KMS-11 (cell line): Measurements from ENCODE around the gene CHDH.

Experiments used
- H2AFZ ChIP-seq: fragments of 200-600 bp; sonication (generic); 2 replicates; pipeline ENCODE4 v1.6.1; 2016; ENCODE audit warnings: antibody characterized with exemption, mixed run types, low read depth
- H3K27ac ChIP-seq: fragments of 200-600 bp; sonication (generic); 2 replicates; pipeline ENCODE4 v1.6.1; 2016; ENCODE audit warnings: mild to moderate bottlenecking, mixed run types
- H3K27me3 ChIP-seq: fragments of 200-600 bp; sonication (generic); 2 replicates; pipeline ENCODE4 v1.6.1; 2017; ENCODE audit warnings: mild to moderate bottlenecking, low read depth, mixed run types, moderate library complexity; ENCODE audit not compliant: insufficient read depth
- H3K36me3 ChIP-seq: fragments of 200-600 bp; sonication (generic); 2 replicates; pipeline ENCODE4 v1.6.1; 2017; ENCODE audit warnings: mild to moderate bottlenecking, mixed run types; ENCODE audit not compliant: insufficient read depth
- H3K4me1 ChIP-seq: fragments of 200-600 bp; sonication (generic); 2 replicates; pipeline ENCODE4 v1.6.1; 2016; ENCODE audit warnings: mild to moderate bottlenecking, low read depth, mixed run types; ENCODE audit not compliant: poor library complexity, severe bottlenecking
- H3K4me2 ChIP-seq: fragments of 200-600 bp; sonication (generic); 2 replicates; pipeline ENCODE4 v1.7.0; 2016; ENCODE audit warnings: mild to moderate bottlenecking, mixed run types
- H3K4me3 ChIP-seq: fragments of 200-600 bp; sonication (generic); IDR thresholded peaks from 2 replicates; pipeline ENCODE4 v1.6.1; 2017; ENCODE audit warnings: low read depth, low read length, mixed read lengths; ENCODE audit not compliant: insufficient read depth
- H3K79me2 ChIP-seq: fragments of 200-600 bp; sonication (generic); 2 replicates; pipeline ENCODE4 v1.6.1; 2016; ENCODE audit warnings: low read depth, mixed run types; ENCODE audit not compliant: insufficient read depth
- H3K9ac ChIP-seq: fragments of 200-600 bp; sonication (generic); 2 replicates; pipeline ENCODE4 v1.6.1; 2016; ENCODE audit warnings: mild to moderate bottlenecking, mixed run types
- H4K20me1 ChIP-seq: fragments of 200-600 bp; sonication (generic); 2 replicates; pipeline ENCODE4 v1.6.1; 2016; ENCODE audit warnings: mild to moderate bottlenecking, mixed run types; ENCODE audit not compliant: insufficient read depth
- CTCF ChIP-seq: fragments of 200-600 bp; sonication (generic); conservative IDR thresholded peaks from 2 replicates; pipeline ENCODE4 v1.6.1; 2017; ENCODE audit warnings: low read depth, mild to moderate bottlenecking, antibody characterized with exemption, low read length, moderate library complexity, mixed read lengths

CHDH gene

GRCh38 chr3:53813876-53814275 is 32.3 kb downstream of the CHDH start:
- no peak overlapping the region for H3K4me2 ChIP-seq
- no peaks in the 10 kb centered on the region for H3K36me3 ChIP-seq
- no peaks in the 10 kb centered on the region for H4K20me1 ChIP-seq
- no peak overlapping the region for H3K4me3 ChIP-seq
- TF ChIP-seq CTCF = no peak
- H3K27me3 ChIP-seq = no peaks in the 10 kb centered on the region
- no peak overlapping the region for H3K9ac ChIP-seq
- H2AFZ ChIP-seq = no peak overlapping the region
- no peaks in the 10 kb centered on the region for H3K79me2 ChIP-seq
- no peaks in the 10 kb centered on the region for H3K4me1 ChIP-seq
- no peak overlapping the region for H3K27ac ChIP-seq

GRCh38 chr3:53813229-53813628 is 33.0 kb downstream of the CHDH start:
- Histone ChIP-seq H3K4me2 (no peak overlapping the region), H3K79me2 (no peaks in the 10 kb centered on the region), H3K9ac (no peak overlapping the region), H2AFZ (no peak overlapping the region), H3K27me3 (no peaks in the 10 kb centered on the region), H3K36me3 (no peaks in the 10 kb centered on the region), H4K20me1 (no peaks in the 10 kb centered on the region), H3K4me3 (no peak overlapping the region), H3K27ac (no peak overlapping the region), H3K4me1 (no peaks in the 10 kb centered on the region)
- no peak for TF ChIP-seq CTCF

DNA sequence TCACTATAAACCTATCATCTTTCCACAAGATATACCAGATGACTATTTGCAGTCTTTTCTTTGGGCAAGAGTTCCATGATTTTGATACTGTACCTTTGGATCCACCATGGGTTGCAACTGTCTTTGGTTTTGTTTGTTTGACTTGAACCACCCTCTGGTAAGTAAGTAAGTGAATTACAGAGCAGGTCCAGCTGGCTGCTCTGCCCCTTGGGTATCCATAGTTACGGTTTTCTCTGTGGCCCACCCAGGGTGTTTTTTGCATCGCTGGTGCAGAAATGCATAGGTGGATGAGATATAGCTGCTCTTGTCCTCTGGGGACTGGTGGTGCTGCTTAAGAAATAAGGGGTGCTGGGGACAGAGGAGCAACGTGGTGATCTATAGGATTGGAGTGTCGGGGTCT is 33.8 kb downstream of the CHDH start:
- no peak overlapping the region for H2AFZ ChIP-seq
- no peaks in the 10 kb centered on the region for H4K20me1 ChIP-seq
- H3K36me3 ChIP-seq = no peaks in the 10 kb centered on the region
- H3K4me2 ChIP-seq = no peak overlapping the region
- no peak for TF ChIP-seq CTCF
- H3K4me1 ChIP-seq = no peaks in the 10 kb centered on the region
- H3K27me3 ChIP-seq = no peaks in the 10 kb centered on the region
- no peaks in the 10 kb centered on the region for H3K79me2 ChIP-seq
- no peak overlapping the region for H3K27ac ChIP-seq
- no peak overlapping the region for H3K4me3 ChIP-seq
- no peak overlapping the region for H3K9ac ChIP-seq

DNA sequence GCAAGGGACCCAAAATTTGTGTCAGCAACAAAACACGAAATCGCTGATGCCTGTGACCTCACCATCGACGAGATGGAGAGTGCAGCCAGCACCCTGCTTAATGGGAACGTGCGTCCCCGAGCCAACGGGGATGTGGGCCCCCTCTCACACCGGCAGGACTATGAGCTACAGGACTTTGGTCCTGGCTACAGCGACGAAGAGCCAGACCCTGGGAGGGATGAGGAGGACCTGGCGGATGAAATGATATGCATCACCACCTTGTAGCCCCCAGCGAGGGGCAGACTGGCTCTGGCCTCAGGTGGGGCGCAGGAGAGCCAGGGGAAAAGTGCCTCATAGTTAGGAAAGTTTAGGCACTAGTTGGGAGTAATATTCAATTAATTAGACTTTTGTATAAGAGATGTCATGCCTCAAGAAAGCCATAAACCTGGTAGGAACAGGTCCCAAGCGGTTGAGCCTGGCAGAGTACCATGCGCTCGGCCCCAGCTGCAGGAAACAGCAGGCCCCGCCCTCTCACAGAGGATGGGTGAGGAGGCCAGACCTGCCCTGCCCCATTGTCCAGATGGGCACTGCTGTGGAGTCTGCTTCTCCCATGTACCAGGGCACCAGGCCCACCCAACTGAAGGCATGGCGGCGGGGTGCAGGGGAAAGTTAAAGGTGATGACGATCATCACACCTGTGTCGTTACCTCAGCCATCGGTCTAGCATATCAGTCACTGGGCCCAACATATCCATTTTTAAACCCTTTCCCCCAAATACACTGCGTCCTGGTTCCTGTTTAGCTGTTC is 34.9 kb downstream of the CHDH start:
- H3K27ac ChIP-seq = no peak overlapping the region
- no peaks in the 10 kb centered on the region for H3K36me3 ChIP-seq
- H3K79me2 ChIP-seq = no peaks in the 10 kb centered on the region
- no peaks in the 10 kb centered on the region for H4K20me1 ChIP-seq
- no peak overlapping the region for H3K4me2 ChIP-seq
- TF ChIP-seq CTCF = no peak
- no peaks in the 10 kb centered on the region for H3K4me1 ChIP-seq
- H3K9ac ChIP-seq = no peak overlapping the region
- H3K27me3 ChIP-seq = no peaks in the 10 kb centered on the region
- no peak overlapping the region for H2AFZ ChIP-seq
- no peak overlapping the region for H3K4me3 ChIP-seq
